GM12878 (cell line): ENCODE measurements around the gene KCNAB2. TPM values are rescaled to one million over a fixed set of nuclear protein-coding genes. Genes with fewer than 3 reads are reported as not detected.

Source experiments
- ATAC-seq: fragments of 200-7000 bp; cut with Tn5 transposase; 3 replicates; pipeline ENCODE4 v1.9.1; 2020; ENCODE audit warnings: mild to moderate bottlenecking, moderate library complexity
- BruUV-seq: library from RNA; stranded (reverse); fragments of 400-500 nt; replicated peaks from 2 replicates; lab custom pipeline; 2021; lab: Mats Ljungman, UMichigan
- CTCF ChIA-PET: fragments of 300-600 bp; sonication (Branson Sonifier 250); formaldehyde crosslinking; extraction: SDS; loops from one replicate; lab custom pipeline; 2021; ENCODE audit warnings: inconsistent platforms; lab: Yijun Ruan, JAX
- POLR2A ChIA-PET: fragments of 350-600 bp; formaldehyde crosslinking; extraction: SDS; loops from one replicate; lab custom pipeline; 2021; ENCODE audit warnings: inconsistent platforms; lab: Charles Lee
- RAD21 ChIA-PET: fragments of 300-600 bp; sonication (Branson Sonifier 250); formaldehyde crosslinking; loops from one replicate; lab custom pipeline; 2023; ENCODE audit warnings: antibody characterized with exemption; ENCODE audit not compliant: unreplicated experiment; lab: Charles Lee
- SMC1A ChIA-PET: fragments of 300-600 bp; sonication (Branson Sonifier 250); formaldehyde crosslinking; loops from one replicate; lab custom pipeline; 2023; ENCODE audit not compliant: unreplicated experiment, uncharacterized antibody; lab: Charles Lee
- DNase-seq: peaks from one replicate; pipeline ENCODE4 v3.0.0-alpha.2; 2011; ENCODE audit warnings: low read depth, low spot score
- FAIRE-seq: peaks from 3 replicates; lab custom pipeline; 2011; peaks lifted over from hg19 to GRCh38; lab: Jason Lieb, UNC
- H2AFZ ChIP-seq: 2 replicates; pipeline ENCODE4 v1.6.0; 2011; ENCODE audit warnings: low read depth, low read length, control low read depth; ENCODE audit not compliant: control insufficient read depth
- H3K27ac ChIP-seq: 2 replicates; pipeline ENCODE4 v1.5.1; 2011; ENCODE audit warnings: control low read depth; ENCODE audit not compliant: control insufficient read depth, insufficient read depth
- H3K27me3 ChIP-seq, 2 experiments: replicated peaks in 1 of 2; 2 replicates each; pipeline versions ENCODE4 v1.6.0 to v1.6.1; 2011; ENCODE audit warnings: low read length in 1 of 2; ENCODE audit not compliant: control insufficient read depth in 2 of 2, insufficient read depth in 2 of 2
- H3K36me3 ChIP-seq, 2 experiments: 2 replicates each; pipeline ENCODE4 v1.5.1; 2011; ENCODE audit warnings: low read length in 1 of 2; ENCODE audit not compliant: control insufficient read depth in 2 of 2, insufficient read depth in 2 of 2
- H3K4me1 ChIP-seq: 2 replicates; pipeline ENCODE4 v1.6.1; 2011; ENCODE audit warnings: mild to moderate bottlenecking, low read length, moderate library complexity, mixed read lengths; ENCODE audit not compliant: control insufficient read depth, insufficient read depth
- H3K4me2 ChIP-seq: 2 replicates; pipeline ENCODE4 v1.6.0; 2011; ENCODE audit warnings: control low read depth; ENCODE audit not compliant: control insufficient read depth, insufficient read depth
- H3K4me3 ChIP-seq: fragments of 200-600 bp; sonication (generic); 2 replicates; pipeline ENCODE4 v1.5.1; 2016
- H3K79me2 ChIP-seq: 2 replicates; pipeline ENCODE4 v1.6.0; 2011; ENCODE audit warnings: low read length; ENCODE audit not compliant: control insufficient read depth, insufficient read depth
- H3K9ac ChIP-seq: 2 replicates; pipeline ENCODE4 v1.8.0; 2011; ENCODE audit warnings: low read length, control low read depth, mixed read lengths; ENCODE audit not compliant: control insufficient read depth, insufficient read depth
- H3K9me3 ChIP-seq: replicated peaks from 3 replicates; pipeline ENCODE4 v1.5.1; 2011; ENCODE audit warnings: mild to moderate bottlenecking, low read length; ENCODE audit not compliant: control insufficient read depth, insufficient read depth
- H4K20me1 ChIP-seq: 2 replicates; pipeline ENCODE4 v1.6.0; 2011; ENCODE audit not compliant: control insufficient read depth, insufficient read depth
- ASH2L ChIP-seq: fragments of 300-600, 200-600 bp; sonication (generic); IDR thresholded peaks from 2 replicates; pipeline ENCODE4 v1.6.1; 2017; ENCODE audit warnings: low read depth, mild to moderate bottlenecking, borderline replicate concordance
- IKZF2 ChIP-seq, 2 experiments: fragments of 450-650 bp; IDR thresholded peaks; 2 replicates each; pipeline ENCODE4 v1.6.1; 2017; ENCODE audit warnings: mild to moderate bottlenecking in 2 of 2, moderate library complexity in 2 of 2
- POLR2AphosphoS2 ChIP-seq: IDR thresholded peaks from 2 replicates; pipeline ENCODE4 v1.6.1; 2011; ENCODE audit warnings: low read depth, mild to moderate bottlenecking, low read length, improper control_type of control experiment, moderate library complexity
- RUNX3 ChIP-seq: IDR thresholded peaks from 2 replicates; pipeline ENCODE4 v1.6.1; 2012; ENCODE audit warnings: low read length, inconsistent platforms
- SREBF1 ChIP-seq: IDR thresholded peaks from 2 replicates; pipeline ENCODE4 v1.6.1; 2012; ENCODE audit warnings: mild to moderate bottlenecking, low read length
- SUPT20H ChIP-seq: IDR thresholded peaks from 2 replicates; pipeline ENCODE4 v1.6.1; 2011; ENCODE audit warnings: low read depth, mild to moderate bottlenecking, low read length, moderate library complexity, borderline replicate concordance; ENCODE audit not compliant: control insufficient read depth
- TCF12 ChIP-seq: IDR thresholded peaks from 2 replicates; pipeline ENCODE4 v1.6.1; 2011; ENCODE audit warnings: low read depth, mild to moderate bottlenecking, low read length
- WGBS: methylation state at CpG from one replicate; pipeline ENCODE4 v1.1.6; 2016; ENCODE audit warnings: low lambda C conversion rate; ENCODE audit not compliant: insufficient replicate concordance, insufficient coverage; ENCODE audit errors: missing lambda C conversion rate; 5-methylcytosine and 5-hydroxymethylcytosine counted together
- in situ Hi-C: fragments of 300-500 bp; cut with MboI; formaldehyde crosslinking; loops from 9 replicates; pipeline ENCODE4 v1.14.3; 2018; ENCODE audit warnings: mixed read lengths
- intact Hi-C: fragments of 100-400 bp; cut with micrococcal nuclease; formaldehyde crosslinking; loops from one replicate; pipeline ENCODE4 v1.14.2; 2022; ENCODE audit not compliant: unreplicated experiment
- polyA plus RNA-seq, 11 experiments: library from polyadenylated mRNA; depleted of rRNA in 4 of 11; unstranded in 6 of 11; stranded (reverse) in 5 of 11; fragments of >200 nt; fragmentation: Nextera tagmentation in 4 of 11; fragmentation: Illumina TruSeq in 1 of 11; extraction: Ambion mirVana in 4 of 11; extraction: Trizol in 1 of 11; gene quantifications; 1 replicate in 1 of 11; 2 replicates in 10 of 11; pipeline versions ENCODE4 v1.2.1 to v1.2.3, GENCODE V29; 2011 to 2016; ENCODE audit warnings: inconsistent platforms in 2 of 11, missing spikeins in 2 of 11, low read depth in 1 of 11
- total RNA-seq, 4 experiments: library from RNA; depleted of rRNA in 3 of 4; stranded (reverse); fragments of >200 nt in 3 of 4; fragmentation: Illumina TruSeq in 1 of 4; extraction: Trizol in 1 of 4; gene quantifications; 2 replicates each; pipeline versions ENCODE4 v1.2.1 to v1.2.3, GENCODE V29; 2013 to 2021
- TF ChIP-seq, protein P1 (sequence below): fragments of 450-650 bp; IDR thresholded peaks from 2 replicates; pipeline ENCODE4 v1.6.1; 2017; ENCODE audit warnings: mild to moderate bottlenecking, moderate library complexity

KCNAB2 gene
- total and polyA plus RNA-seq, 10 of the 15 experiments (the other 5 are each of a cell fraction or from before 2014, with no cell fraction given), result 2.9 to 123 (median 62.4) TPM

DNA sequence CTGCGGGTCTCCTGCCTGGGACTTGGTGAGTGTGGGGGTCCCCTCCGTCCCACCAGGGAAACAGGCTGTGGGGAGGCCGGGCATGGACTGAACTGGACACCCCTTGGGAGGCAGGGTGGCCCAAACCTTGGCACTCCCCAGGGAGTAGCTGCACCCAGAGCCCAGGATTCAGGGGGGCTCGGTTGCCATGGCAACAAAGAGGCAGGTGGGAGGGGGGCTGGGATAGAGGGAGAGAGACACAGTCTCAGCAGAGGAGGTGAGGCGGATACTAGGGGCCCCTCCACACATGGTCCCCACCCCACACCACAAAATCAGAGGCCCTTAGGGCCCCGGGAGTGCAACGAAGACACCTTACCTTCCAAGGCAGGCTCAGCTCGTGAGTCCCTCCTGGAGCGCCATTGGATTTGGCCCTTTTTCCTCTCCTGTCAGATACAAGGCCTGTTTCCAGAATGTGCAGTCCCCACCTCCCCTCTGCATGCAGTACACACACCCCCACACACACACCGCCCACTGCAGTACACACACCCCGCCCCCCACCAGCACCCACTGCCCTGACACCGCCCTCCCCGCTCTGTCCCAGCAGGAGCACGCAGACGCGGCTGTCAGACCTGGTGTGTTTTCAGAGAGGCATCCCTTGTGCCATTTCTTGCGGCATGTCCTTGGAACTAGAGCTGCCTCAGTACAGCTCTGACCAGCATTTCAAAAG lies 27.2 kb downstream of the KCNAB2 start:
- H3K36me3 ChIP-seq, result peaks cover 7 to 12% of the 10 kb centered on the region in 2 experiments
- H4K20me1 ChIP-seq, result peaks cover 4% of the 10 kb centered on the region
- no peaks in the 10 kb centered on the region for H3K9me3 ChIP-seq
- ChIA-PET POLR2A (no interaction called here), CTCF (no interaction called here), RAD21 (no interaction called here), SMC1A (no interaction called here)
- no peaks in the 10 kb centered on the region for H3K27me3 ChIP-seq
- H3K4me1 ChIP-seq, result no peaks in the 10 kb centered on the region
- H3K79me2 ChIP-seq, result no peaks in the 10 kb centered on the region
- H3K27ac ChIP-seq, result no peak overlapping the region
- H2AFZ ChIP-seq, result no peak overlapping the region
- no TSS peak for BruUV-seq
- no peak overlapping the region for H3K9ac ChIP-seq
- no peak for FAIRE-seq
- DNase-seq, result no peak
- WGBS, result 91% methylated on average over 16 of the region's 17 CpGs
- in situ Hi-C loops (no loop called here), intact Hi-C loops (no loop called here)
- no peak for ATAC-seq
- TF ChIP-seq, protein P1, sequence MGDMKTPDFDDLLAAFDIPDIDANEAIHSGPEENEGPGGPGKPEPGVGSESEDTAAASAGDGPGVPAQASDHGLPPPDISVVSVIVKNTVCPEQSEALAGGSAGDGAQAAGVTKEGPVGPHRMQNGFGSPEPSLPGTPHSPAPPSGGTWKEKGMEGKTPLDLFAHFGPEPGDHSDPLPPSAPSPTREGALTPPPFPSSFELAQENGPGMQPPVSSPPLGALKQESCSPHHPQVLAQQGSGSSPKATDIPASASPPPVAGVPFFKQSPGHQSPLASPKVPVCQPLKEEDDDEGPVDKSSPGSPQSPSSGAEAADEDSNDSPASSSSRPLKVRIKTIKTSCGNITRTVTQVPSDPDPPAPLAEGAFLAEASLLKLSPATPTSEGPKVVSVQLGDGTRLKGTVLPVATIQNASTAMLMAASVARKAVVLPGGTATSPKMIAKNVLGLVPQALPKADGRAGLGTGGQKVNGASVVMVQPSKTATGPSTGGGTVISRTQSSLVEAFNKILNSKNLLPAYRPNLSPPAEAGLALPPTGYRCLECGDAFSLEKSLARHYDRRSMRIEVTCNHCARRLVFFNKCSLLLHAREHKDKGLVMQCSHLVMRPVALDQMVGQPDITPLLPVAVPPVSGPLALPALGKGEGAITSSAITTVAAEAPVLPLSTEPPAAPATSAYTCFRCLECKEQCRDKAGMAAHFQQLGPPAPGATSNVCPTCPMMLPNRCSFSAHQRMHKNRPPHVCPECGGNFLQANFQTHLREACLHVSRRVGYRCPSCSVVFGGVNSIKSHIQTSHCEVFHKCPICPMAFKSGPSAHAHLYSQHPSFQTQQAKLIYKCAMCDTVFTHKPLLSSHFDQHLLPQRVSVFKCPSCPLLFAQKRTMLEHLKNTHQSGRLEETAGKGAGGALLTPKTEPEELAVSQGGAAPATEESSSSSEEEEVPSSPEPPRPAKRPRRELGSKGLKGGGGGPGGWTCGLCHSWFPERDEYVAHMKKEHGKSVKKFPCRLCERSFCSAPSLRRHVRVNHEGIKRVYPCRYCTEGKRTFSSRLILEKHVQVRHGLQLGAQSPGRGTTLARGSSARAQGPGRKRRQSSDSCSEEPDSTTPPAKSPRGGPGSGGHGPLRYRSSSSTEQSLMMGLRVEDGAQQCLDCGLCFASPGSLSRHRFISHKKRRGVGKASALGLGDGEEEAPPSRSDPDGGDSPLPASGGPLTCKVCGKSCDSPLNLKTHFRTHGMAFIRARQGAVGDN, result no peak
- TF ChIP-seq IKZF2 (IDR thresholded peaks at IDR 0.05), result no peak
- no peak for TF ChIP-seq TCF12
- no peak for TF ChIP-seq SREBF1
- TF ChIP-seq SUPT20H, result no peak
- TF ChIP-seq ASH2L, result no peak
- no peak for TF ChIP-seq RUNX3
- TF ChIP-seq POLR2AphosphoS2, result no peak
- H3K4me2 ChIP-seq, result no peak overlapping the region
- no peak overlapping the region for H3K4me3 ChIP-seq
